ENCODE data around the gene COASY. TPM values are rescaled to one million over a fixed set of nuclear protein-coding genes. Genes with fewer than 3 reads are reported as not detected.

Gene COASY
- total RNA-seq, 1 donor from 2014 or later = 10.3 TPM

GRCh38 chr17:42609814-42610801, 48.2 kb downstream of the COASY start:
- DNase-seq (ENCODE audit: low read depth in 2 of 2) = peak in 1 of 2 donors; percentile 14

GRCh38 chr17:42612013-42612412, 50.1 kb downstream of the COASY start:
- no peak for DNase-seq (ENCODE audit: low read depth in 2 of 2)

- no peak for DNase-seq (ENCODE audit: low read depth in 2 of 2)
Measured at GRCh38 chr17:42613699-42614295, 51.8 kb downstream of the COASY start.

Other genes with a start within 250 kb of the COASY start
- 61.5 and 80.0 TPM in 2 replicates for gene STAT3, start 173.7 kb upstream of the COASY start, total RNA-seq
- 342 and 371 TPM in 2 replicates for gene CAVIN1, start 138.9 kb upstream of the COASY start, total RNA-seq
- gene ATP6V0A1, start 103.3 kb upstream of the COASY start, total RNA-seq = 16.6 and 22.0 TPM in 2 replicates
- gene NAGLU, start 25.9 kb upstream of the COASY start, total RNA-seq = 20.7 and 36.3 TPM in 2 replicates
- gene HSD17B1, start 9.2 kb upstream of the COASY start, total RNA-seq = 0.44 and 1.8 TPM in 2 replicates
- 22.9 and 35.9 TPM in 2 replicates for gene MLX, start 5.0 kb downstream of the COASY start, total RNA-seq
- 1.4 and 1.7 TPM in 2 replicates for gene PSMC3IP, start 15.6 kb downstream of the COASY start, total RNA-seq
- gene RETREG3, start 47.2 kb downstream of the COASY start, total RNA-seq = 52.5 and 65.3 TPM in 2 replicates
- gene TUBG1, start 47.5 kb downstream of the COASY start, total RNA-seq = 15.3 and 16.3 TPM in 2 replicates
- gene TUBG2, start 97.1 kb downstream of the COASY start, total RNA-seq = 3.5 and 4.8 TPM in 2 replicates
- gene PLEKHH3, start 114.8 kb downstream of the COASY start, total RNA-seq = 10.2 and 11.9 TPM in 2 replicates
- 2.0 and 3.5 TPM in 2 replicates for gene CCR10, start 119.7 kb downstream of the COASY start, total RNA-seq
- gene CNTNAP1, start 120.4 kb downstream of the COASY start, total RNA-seq = 6.7 and 15.3 TPM in 2 replicates
- gene EZH1, start 182.9 kb downstream of the COASY start, total RNA-seq = 6.3 and 13.5 TPM in 2 replicates
- gene RAMP2, start 199.1 kb downstream of the COASY start, total RNA-seq = 12.9 and 36.3 TPM in 2 replicates
- gene VPS25, start 211.3 kb downstream of the COASY start, total RNA-seq = 35.7 and 42.1 TPM in 2 replicates
- gene WNK4, start 218.5 kb downstream of the COASY start, total RNA-seq = 0.99 and 1.5 TPM in 2 replicates
- gene COA3, start 236.6 kb downstream of the COASY start, total RNA-seq = 54.0 and 83.3 TPM in 2 replicates
- under 0.01 TPM in 1 of 2 replicates, not detected in the other for gene CNTD1, start 236.7 kb downstream of the COASY start, total RNA-seq

All from lung microvascular endothelial cell (primary cell).